Measurements from ENCODE around the gene PILRA.

DNA sequence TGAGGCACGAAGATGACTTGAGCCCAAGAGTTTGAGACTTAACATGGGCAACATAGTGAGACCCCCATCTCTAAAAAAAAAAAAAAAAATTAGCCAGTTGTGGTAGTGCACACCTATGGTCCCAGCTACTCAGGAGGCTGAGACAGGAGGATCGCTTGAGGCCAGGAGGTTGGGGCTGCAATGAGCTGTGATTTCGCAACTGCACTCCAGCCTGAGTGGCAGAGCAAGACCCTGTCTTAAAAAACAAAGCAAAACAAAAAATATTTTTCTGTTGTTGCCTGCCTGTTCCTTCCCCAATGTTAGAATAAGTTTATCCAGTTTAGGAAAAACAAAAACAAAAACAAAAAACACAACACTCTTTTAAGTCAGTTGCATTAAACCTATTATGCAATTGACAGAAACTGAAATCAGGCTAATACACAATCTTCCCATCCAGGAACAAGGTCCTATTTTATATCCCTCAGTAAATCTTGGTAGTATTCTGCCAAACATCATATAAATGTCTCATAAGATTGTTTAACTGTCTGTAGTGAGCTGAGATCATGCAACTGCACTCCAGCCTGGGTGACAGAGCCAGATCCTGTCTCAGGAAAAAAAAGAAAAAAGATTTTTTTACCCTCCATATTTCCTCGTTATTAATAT is 4.9 kb downstream of the PILRA start:
- TF ChIP-seq, protein P1, sequence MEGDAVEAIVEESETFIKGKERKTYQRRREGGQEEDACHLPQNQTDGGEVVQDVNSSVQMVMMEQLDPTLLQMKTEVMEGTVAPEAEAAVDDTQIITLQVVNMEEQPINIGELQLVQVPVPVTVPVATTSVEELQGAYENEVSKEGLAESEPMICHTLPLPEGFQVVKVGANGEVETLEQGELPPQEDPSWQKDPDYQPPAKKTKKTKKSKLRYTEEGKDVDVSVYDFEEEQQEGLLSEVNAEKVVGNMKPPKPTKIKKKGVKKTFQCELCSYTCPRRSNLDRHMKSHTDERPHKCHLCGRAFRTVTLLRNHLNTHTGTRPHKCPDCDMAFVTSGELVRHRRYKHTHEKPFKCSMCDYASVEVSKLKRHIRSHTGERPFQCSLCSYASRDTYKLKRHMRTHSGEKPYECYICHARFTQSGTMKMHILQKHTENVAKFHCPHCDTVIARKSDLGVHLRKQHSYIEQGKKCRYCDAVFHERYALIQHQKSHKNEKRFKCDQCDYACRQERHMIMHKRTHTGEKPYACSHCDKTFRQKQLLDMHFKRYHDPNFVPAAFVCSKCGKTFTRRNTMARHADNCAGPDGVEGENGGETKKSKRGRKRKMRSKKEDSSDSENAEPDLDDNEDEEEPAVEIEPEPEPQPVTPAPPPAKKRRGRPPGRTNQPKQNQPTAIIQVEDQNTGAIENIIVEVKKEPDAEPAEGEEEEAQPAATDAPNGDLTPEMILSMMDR (IDR thresholded peaks at IDR 0.05): no peak
- TF ChIP-seq POLR2AphosphoS5 (IDR thresholded peaks at IDR 0.05): no peak
